ENCODE data around the gene RNF146.

DNA sequence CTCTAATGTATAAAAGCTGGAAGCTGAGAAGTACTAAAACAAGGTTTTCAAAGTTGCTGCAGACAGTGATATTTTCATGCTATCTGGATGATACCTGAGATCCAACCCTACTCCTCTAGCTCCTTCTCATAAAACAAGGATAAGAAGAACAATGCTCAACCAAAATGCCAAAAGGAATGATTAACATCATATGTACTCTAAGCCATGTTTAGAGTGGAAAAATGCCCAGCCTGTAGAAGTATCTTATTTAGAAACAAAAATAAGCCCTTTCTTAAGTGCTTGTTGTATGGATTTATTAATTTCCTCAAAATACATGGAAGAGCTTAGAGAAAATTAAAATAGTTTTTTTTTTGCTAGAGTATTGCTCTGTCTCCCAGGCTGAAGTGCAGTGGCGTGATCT lies 53.0 kb downstream of the RNF146 start:
- TF ChIP-seq, protein P1, sequence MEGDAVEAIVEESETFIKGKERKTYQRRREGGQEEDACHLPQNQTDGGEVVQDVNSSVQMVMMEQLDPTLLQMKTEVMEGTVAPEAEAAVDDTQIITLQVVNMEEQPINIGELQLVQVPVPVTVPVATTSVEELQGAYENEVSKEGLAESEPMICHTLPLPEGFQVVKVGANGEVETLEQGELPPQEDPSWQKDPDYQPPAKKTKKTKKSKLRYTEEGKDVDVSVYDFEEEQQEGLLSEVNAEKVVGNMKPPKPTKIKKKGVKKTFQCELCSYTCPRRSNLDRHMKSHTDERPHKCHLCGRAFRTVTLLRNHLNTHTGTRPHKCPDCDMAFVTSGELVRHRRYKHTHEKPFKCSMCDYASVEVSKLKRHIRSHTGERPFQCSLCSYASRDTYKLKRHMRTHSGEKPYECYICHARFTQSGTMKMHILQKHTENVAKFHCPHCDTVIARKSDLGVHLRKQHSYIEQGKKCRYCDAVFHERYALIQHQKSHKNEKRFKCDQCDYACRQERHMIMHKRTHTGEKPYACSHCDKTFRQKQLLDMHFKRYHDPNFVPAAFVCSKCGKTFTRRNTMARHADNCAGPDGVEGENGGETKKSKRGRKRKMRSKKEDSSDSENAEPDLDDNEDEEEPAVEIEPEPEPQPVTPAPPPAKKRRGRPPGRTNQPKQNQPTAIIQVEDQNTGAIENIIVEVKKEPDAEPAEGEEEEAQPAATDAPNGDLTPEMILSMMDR (IDR thresholded peaks at IDR 0.05), result no peak
- no peak for TF ChIP-seq POLR2A (IDR thresholded peaks at IDR 0.05)

Measured in thyroid gland (tissue), 4 donors.